ENCODE measurements around the gene ARL6IP4. TPM values are rescaled to one million over a fixed set of nuclear protein-coding genes. Genes with fewer than 3 reads are reported as not detected.

The ARL6IP4 gene
- total RNA-seq, 2 experiments from 2014 or later: 228 to 263 TPM

- Histone ChIP-seq H3K4me2 (ENCODE audit: low read length) (no peak overlapping the region), H2AFZ (ENCODE audit: low read length) (no peak overlapping the region), H3K4me3 (ENCODE audit: low read depth, low read length, poor library complexity, severe bottlenecking) (no peak overlapping the region), H3K4me1 (ENCODE audit: insufficient read depth, low read length, poor library complexity, severe bottlenecking) (peaks cover 3% of the 10 kb centered on the region), H3K9me2 (ENCODE audit: insufficient read depth, low read length) (no peaks in the 10 kb centered on the region), H3K79me2 (ENCODE audit: insufficient read depth, low read depth, low read length) (no peaks in the 10 kb centered on the region), H3K36me3 (ENCODE audit: insufficient read depth, low read length) (no peaks in the 10 kb centered on the region), H4K20me1 (ENCODE audit: insufficient read depth, low read length) (no peaks in the 10 kb centered on the region), H3K27ac (ENCODE audit: low read depth, low read length, poor library complexity, severe bottlenecking) (no peak overlapping the region), H3K9me3 (ENCODE audit: low read length) (no peaks in the 10 kb centered on the region)
- POLR2A ChIA-PET: interaction anchor here (0.9 kb wide), 1 partner anchor 26 kb away, joined by 3 read pairs; the partner anchor contains the start of gene OGFOD2
- BruUV-seq (replicated peaks): no TSS peak
- TF ChIP-seq CTCF (conservative IDR thresholded peaks at IDR 0.05; ENCODE audit: low read length): no peak
- TF ChIP-seq EZH2phosphoT487 (IDR thresholded peaks at IDR 0.05; ENCODE audit: borderline replicate concordance, low read depth, low read length): no peak
- no peak for DNase-seq (ENCODE audit: low spot score)
- intact Hi-C loops (cut with micrococcal nuclease; ENCODE audit: unreplicated experiment): no loop called here
- CTCF ChIA-PET (ENCODE audit: unreplicated experiment): no interaction called here
Observed at GRCh38 chr12:122949405-122949804, 31.1 kb upstream of the ARL6IP4 start.

GRCh38 chr12:122949816-122950675, 30.4 kb upstream of the ARL6IP4 start:
- TF ChIP-seq CTCF (conservative IDR thresholded peaks at IDR 0.05; ENCODE audit: low read length) (no peak), EZH2phosphoT487 (IDR thresholded peaks at IDR 0.05; ENCODE audit: borderline replicate concordance, low read depth, low read length) (no peak)
- H3K9me2 ChIP-seq (ENCODE audit: insufficient read depth, low read length): no peaks in the 10 kb centered on the region
- no peak overlapping the region for H2AFZ ChIP-seq (ENCODE audit: low read length)
- H3K36me3 ChIP-seq (ENCODE audit: insufficient read depth, low read length): no peaks in the 10 kb centered on the region
- BruUV-seq (replicated peaks): no TSS peak
- no peak overlapping the region for H3K27ac ChIP-seq (ENCODE audit: low read depth, low read length, poor library complexity, severe bottlenecking)
- H3K4me2 ChIP-seq (ENCODE audit: low read length): no peak overlapping the region
- DNase-seq (ENCODE audit: low spot score): no peak
- H3K4me3 ChIP-seq (ENCODE audit: low read depth, low read length, poor library complexity, severe bottlenecking): no peak overlapping the region
- no peaks in the 10 kb centered on the region for H3K79me2 ChIP-seq (ENCODE audit: insufficient read depth, low read depth, low read length)
- POLR2A ChIA-PET: interaction anchor here (0.9 kb wide), 1 partner anchor 25 kb away, joined by 3 read pairs; the partner anchor contains the start of gene OGFOD2
- H3K4me1 ChIP-seq (ENCODE audit: insufficient read depth, low read length, poor library complexity, severe bottlenecking): peaks cover 3% of the 10 kb centered on the region
- no peaks in the 10 kb centered on the region for H3K9me3 ChIP-seq (ENCODE audit: low read length)
- intact Hi-C loops (cut with micrococcal nuclease; ENCODE audit: unreplicated experiment): loop anchor here (5.0 kb wide), 1 partner anchor 173 kb away; no protein-coding TSS in a partner anchor
- H4K20me1 ChIP-seq (ENCODE audit: insufficient read depth, low read length): no peaks in the 10 kb centered on the region
- CTCF ChIA-PET (ENCODE audit: unreplicated experiment): no interaction called here

GRCh38 chr12:122951406-122951805, 29.1 kb upstream of the ARL6IP4 start:
- CTCF ChIA-PET (ENCODE audit: unreplicated experiment): no interaction called here
- POLR2A ChIA-PET: interaction anchor here (0.7 kb wide), 1 partner anchor 26 kb away, joined by 3 read pairs; no protein-coding TSS in a partner anchor

More at GRCh38 chr12:122951406-122951805, 29.1 kb upstream of the ARL6IP4 start:
- H3K4me3 ChIP-seq (ENCODE audit: low read depth, low read length, poor library complexity, severe bottlenecking): no peak overlapping the region
- intact Hi-C loops (cut with micrococcal nuclease; ENCODE audit: unreplicated experiment): loop anchor here (5.0 kb wide), 1 partner anchor 174 kb away; no protein-coding TSS in a partner anchor
- peaks cover 3% of the 10 kb centered on the region for H3K4me1 ChIP-seq (ENCODE audit: insufficient read depth, low read length, poor library complexity, severe bottlenecking)
- DNase-seq (ENCODE audit: low spot score): no peak
- H4K20me1 ChIP-seq (ENCODE audit: insufficient read depth, low read length): no peaks in the 10 kb centered on the region
- no peak overlapping the region for H2AFZ ChIP-seq (ENCODE audit: low read length)
- no peaks in the 10 kb centered on the region for H3K79me2 ChIP-seq (ENCODE audit: insufficient read depth, low read depth, low read length)
- H3K36me3 ChIP-seq (ENCODE audit: insufficient read depth, low read length): no peaks in the 10 kb centered on the region
- no peak overlapping the region for H3K4me2 ChIP-seq (ENCODE audit: low read length)
- TF ChIP-seq EZH2phosphoT487 (IDR thresholded peaks at IDR 0.05; ENCODE audit: borderline replicate concordance, low read depth, low read length) (no peak), CTCF (conservative IDR thresholded peaks at IDR 0.05; ENCODE audit: low read length) (no peak)
- no peaks in the 10 kb centered on the region for H3K9me3 ChIP-seq (ENCODE audit: low read length)
- H3K9me2 ChIP-seq (ENCODE audit: insufficient read depth, low read length): no peaks in the 10 kb centered on the region
- BruUV-seq (replicated peaks): no TSS peak
- H3K27ac ChIP-seq (ENCODE audit: low read depth, low read length, poor library complexity, severe bottlenecking): no peak overlapping the region

Measured in OCI-LY7 (cell line).